HepG2 (cell line): ENCODE measurements around the gene PSD. TPM values are rescaled to one million over a fixed set of nuclear protein-coding genes. Genes with fewer than 3 reads are reported as not detected.

Source experiments
- ATAC-seq: fragments of 200-7000 bp; cut with Tn5 transposase; 3 replicates; pipeline ENCODE4 v1.9.1; 2020; ENCODE audit warnings: mild to moderate bottlenecking, moderate library complexity
- BruUV-seq: library from RNA; stranded (reverse); fragments of 400-500 nt; replicated peaks from 2 replicates; lab custom pipeline; 2021; lab: Mats Ljungman, UMichigan
- CTCF ChIA-PET: fragments of 300-600 bp; formaldehyde crosslinking; extraction: SDS; loops from one replicate; lab custom pipeline; 2021; ENCODE audit warnings: low total read pairs, inconsistent platforms, low intra/inter-chr PET ratio; lab: Yijun Ruan, JAX
- POLR2A ChIA-PET: fragments of 350-600 bp; sonication (Branson Sonifier 250); formaldehyde crosslinking; loops from one replicate; lab custom pipeline; 2020; ENCODE audit warnings: antibody characterized with exemption, inconsistent platforms; lab: Yijun Ruan, JAX
- DNase-seq: peaks from one replicate; pipeline ENCODE4 v3.0.0-alpha.2; 2015; ENCODE audit warnings: low spot score
- FAIRE-seq: peaks from 3 replicates; lab custom pipeline; 2011; peaks lifted over from hg19 to GRCh38; lab: Jason Lieb, UNC
- H2AFZ ChIP-seq: one replicate; pipeline ENCODE4 v1.6.1; 2011; ENCODE audit warnings: low read length, inconsistent platforms
- H3K27ac ChIP-seq: fragments of 300-600 bp; 3 replicates; pipeline ENCODE4 v1.8.0; 2011; ENCODE audit warnings: mixed run types, mild to moderate bottlenecking, mixed read lengths, low read length, inconsistent platforms; ENCODE audit not compliant: insufficient read depth; ENCODE audit errors: extremely low read length
- H3K27me3 ChIP-seq, 2 experiments: fragments of 200-600 bp in 1 of 2; 2 replicates in 1 of 2; 3 replicates in 1 of 2; pipeline versions ENCODE4 v1.6.0 to v1.8.0; 2011; ENCODE audit warnings: low read length in 2 of 2, mild to moderate bottlenecking in 2 of 2, moderate library complexity in 2 of 2, inconsistent platforms in 1 of 2; ENCODE audit not compliant: insufficient read depth in 2 of 2, control insufficient read depth in 1 of 2
- H3K36me3 ChIP-seq, 2 experiments: fragments of 200-600 bp in 1 of 2; replicated peaks in 1 of 2; 2 replicates in 1 of 2; 3 replicates in 1 of 2; pipeline versions ENCODE4 v1.5.1 to v1.8.0; 2011; ENCODE audit warnings: low read length in 2 of 2, inconsistent platforms in 1 of 2; ENCODE audit not compliant: insufficient read depth in 2 of 2, control insufficient read depth in 1 of 2
- H3K4me1 ChIP-seq: 2 replicates; pipeline ENCODE4 v1.5.1; 2012; ENCODE audit warnings: low read length, inconsistent platforms; ENCODE audit not compliant: insufficient read depth
- H3K4me2 ChIP-seq: 2 replicates; pipeline ENCODE4 v1.6.0; 2011; ENCODE audit warnings: low read depth, low read length, inconsistent platforms
- H3K4me3 ChIP-seq, 3 experiments: fragments of 200-600 bp in 1 of 3; sonication (generic), shearing (Covaris generic) in 1 of 3; replicated peaks in 1 of 3; 2 replicates each; pipeline ENCODE4 v1.5.1; 2011 to 2016; ENCODE audit warnings: low read length in 3 of 3, inconsistent platforms in 2 of 3, low read depth in 2 of 3, mild to moderate bottlenecking in 2 of 3, control low read depth in 1 of 3, mixed read lengths in 1 of 3; ENCODE audit not compliant: insufficient read depth in 1 of 3
- H3K79me2 ChIP-seq: one replicate; pipeline ENCODE4 v1.6.1; 2011; ENCODE audit warnings: low read length, inconsistent platforms; ENCODE audit not compliant: insufficient read depth
- H3K9ac ChIP-seq: 2 replicates; pipeline ENCODE4 v1.6.0; 2011; ENCODE audit warnings: mild to moderate bottlenecking, low read depth, low read length, inconsistent platforms; ENCODE audit not compliant: insufficient read depth
- H3K9me3 ChIP-seq: 2 replicates; pipeline ENCODE4 v1.5.1; 2012; ENCODE audit warnings: mild to moderate bottlenecking, low read length
- H4K20me1 ChIP-seq: 2 replicates; pipeline ENCODE4 v1.6.0; 2011; ENCODE audit warnings: inconsistent platforms, mild to moderate bottlenecking, low read length, moderate library complexity; ENCODE audit not compliant: insufficient read depth
- HNF4A ChIP-seq: sonication (generic); formaldehyde crosslinking; IDR thresholded peaks from 2 replicates; pipeline ENCODE4 v1.4.0; 2020; ENCODE audit warnings: missing genetic modification reagents
- HNF4G ChIP-seq, 2 experiments: sonication (generic) in 1 of 2; formaldehyde crosslinking in 1 of 2; IDR thresholded peaks; 2 replicates each; pipeline versions ENCODE4 v1.4.0 to v1.6.1; 2011 to 2020; ENCODE audit warnings: borderline replicate concordance in 2 of 2, low read depth in 2 of 2, mild to moderate bottlenecking in 2 of 2, low read length in 1 of 2, missing genetic modification reagents in 1 of 2, moderate library complexity in 1 of 2
- HNRNPUL1 ChIP-seq: fragments of 200-400 bp; formaldehyde crosslinking; IDR thresholded peaks from 2 replicates; pipeline ENCODE4 v1.6.1; 2017; ENCODE audit warnings: low read depth, mild to moderate bottlenecking, low read length, moderate library complexity
- KDM3A ChIP-seq: IDR thresholded peaks from 2 replicates; pipeline ENCODE4 v1.6.1; 2018; ENCODE audit warnings: low read depth, missing compliant biosample characterization
- NCOR1 ChIP-seq: fragments of 200-600 bp; sonication (generic); IDR thresholded peaks from 2 replicates; pipeline ENCODE4 v1.7.0; 2017; ENCODE audit warnings: antibody characterized with exemption, low read length, borderline replicate concordance
- NFE2 ChIP-seq: sonication (generic); formaldehyde crosslinking; IDR thresholded peaks from 2 replicates; pipeline ENCODE4 v1.4.0; 2020; ENCODE audit warnings: missing genetic modification reagents
- PITX1 ChIP-seq: sonication (generic); formaldehyde crosslinking; IDR thresholded peaks from 2 replicates; pipeline ENCODE4 v1.5.1; 2020; ENCODE audit warnings: mild to moderate bottlenecking, missing genetic modification reagents
- RBM22 ChIP-seq: fragments of 200-400 bp; formaldehyde crosslinking; optimal IDR thresholded peaks from 2 replicates; pipeline ENCODE3; 2017; ENCODE audit warnings: mild to moderate bottlenecking, low read length, moderate library complexity
- TAF15 ChIP-seq: fragments of 200-400 bp; formaldehyde crosslinking; IDR thresholded peaks from one replicate; pipeline ENCODE4 v1.6.1; 2018; ENCODE audit warnings: mild to moderate bottlenecking, low read depth, low read length; ENCODE audit not compliant: poor library complexity, severe bottlenecking
- WIZ ChIP-seq: sonication (generic); formaldehyde crosslinking; IDR thresholded peaks from 2 replicates; pipeline ENCODE4 v1.5.1; 2020; ENCODE audit warnings: mild to moderate bottlenecking, missing genetic modification reagents
- YY1 ChIP-seq: IDR thresholded peaks from 2 replicates; pipeline ENCODE4 v1.6.1; 2011; ENCODE audit warnings: low read length, low read depth, moderate library complexity, mild to moderate bottlenecking; ENCODE audit not compliant: insufficient read depth, insufficient replicate concordance
- ZBTB3 ChIP-seq: sonication (generic); formaldehyde crosslinking; IDR thresholded peaks from 2 replicates; pipeline ENCODE4 v1.4.0; 2020; ENCODE audit warnings: low read depth, mild to moderate bottlenecking, moderate library complexity, missing genetic modification reagents, borderline replicate concordance
- ZBTB42 ChIP-seq: sonication (generic); formaldehyde crosslinking; IDR thresholded peaks from 2 replicates; pipeline ENCODE4 v1.5.0; 2020; ENCODE audit warnings: mild to moderate bottlenecking, missing genetic modification reagents
- ZNF225 ChIP-seq: sonication (generic); formaldehyde crosslinking; IDR thresholded peaks from 2 replicates; pipeline ENCODE4 v1.4.0; 2020; ENCODE audit warnings: mild to moderate bottlenecking, missing genetic modification reagents
- ZNF282 ChIP-seq: fragments of 450-650 bp; IDR thresholded peaks from 2 replicates; pipeline ENCODE4 v1.6.1; 2018; ENCODE audit not compliant: partially characterized antibody
- ZNF484 ChIP-seq: sonication (generic); formaldehyde crosslinking; IDR thresholded peaks from 2 replicates; pipeline ENCODE4 v1.5.1; 2020; ENCODE audit warnings: mild to moderate bottlenecking, low read depth, missing genetic modification reagents, borderline replicate concordance
- ZNF749 ChIP-seq: sonication (generic); formaldehyde crosslinking; IDR thresholded peaks from 2 replicates; pipeline ENCODE4 v1.8.0; 2022; ENCODE audit warnings: mild to moderate bottlenecking, missing genetic modification reagents, moderate library complexity, borderline replicate concordance
- ZNF879 ChIP-seq: sonication (generic); formaldehyde crosslinking; IDR thresholded peaks from 2 replicates; pipeline ENCODE4 v1.8.1; 2023; ENCODE audit warnings: missing genetic modification reagents
- WGBS: methylation state at CpG from one replicate; pipeline ENCODE4 v1.1.6; 2017; ENCODE audit warnings: low lambda C conversion rate; 5-methylcytosine and 5-hydroxymethylcytosine counted together
- in situ Hi-C: cut with HindIII; loops from 2 replicates; pipeline ENCODE4 v1.10.0; 2017; ENCODE audit warnings: low pct_unique_long_range_greater_than_20kb; ENCODE audit not compliant: extremely low pct_ligation_motif_present
- intact Hi-C: fragments of 100-400 bp; cut with micrococcal nuclease; formaldehyde crosslinking; loops from one replicate; pipeline ENCODE4 v1.10.0; 2022; ENCODE audit not compliant: unreplicated experiment
- polyA plus RNA-seq, 8 experiments: library from polyadenylated mRNA; depleted of rRNA in 3 of 8; stranded (reverse) in 7 of 8; unstranded in 1 of 8; fragments of >200 nt; fragmentation: Illumina TruSeq in 4 of 8; extraction: Trizol in 4 of 8; gene quantifications; 2 replicates each; pipeline versions ENCODE4 v1.2.1 to v1.2.3, GENCODE V29; 2011 to 2016; ENCODE audit warnings: low read depth in 4 of 8, missing spikeins in 1 of 8, mixed read lengths in 1 of 8; ENCODE audit not compliant: insufficient read depth in 1 of 8
- total RNA-seq, 5 experiments: library from RNA; depleted of rRNA; stranded (reverse); fragments of >200 nt; fragmentation: Illumina TruSeq; extraction: Trizol; gene quantifications; 2 replicates each; pipeline ENCODE4 v1.2.3, GENCODE V29; 2016; ENCODE audit warnings: low read depth in 1 of 5
- TF ChIP-seq, protein P1 (sequence below): sonication (generic); formaldehyde crosslinking; IDR thresholded peaks from 2 replicates; pipeline ENCODE4 v1.9.0; 2021; ENCODE audit warnings: missing genetic modification reagents, borderline replicate concordance

The PSD gene
- total and polyA plus RNA-seq, 2 of the 13 experiments (the other 11 are each of a cell fraction or from before 2014, with no cell fraction given): 0.35 to 0.58 TPM

DNA sequence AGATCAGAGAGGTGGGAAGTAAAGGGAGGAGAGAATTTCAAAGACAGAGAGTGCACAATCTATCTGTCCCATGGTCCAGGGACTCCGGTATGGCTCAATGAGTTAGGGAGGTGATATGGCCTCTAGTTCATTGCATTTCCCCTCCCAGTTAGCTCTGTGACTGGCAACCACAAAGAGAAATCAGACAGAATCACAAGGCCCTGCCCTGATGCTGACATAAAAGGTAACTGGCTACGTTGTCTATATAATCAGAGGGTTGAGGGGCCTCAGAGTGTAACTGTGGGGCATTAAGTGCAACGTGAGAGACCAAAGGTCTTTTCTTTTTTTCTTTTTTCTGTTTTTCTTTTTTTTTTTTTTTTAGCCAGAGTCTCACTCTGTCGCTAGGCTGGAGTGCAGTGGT is 40.1 kb upstream of the PSD start:
- CTCF ChIA-PET: no interaction called here
- 24% methylated on average over 4 of the region's 4 CpGs for WGBS
- Histone ChIP-seq H4K20me1 (no peaks in the 10 kb centered on the region), H3K4me3 (no peak overlapping the region), H3K4me2 (peak overlapping the region; percentile 48; the same call in 1 of the 2 replicates), H3K79me2 (no peaks in the 10 kb centered on the region), H3K27me3 (no peaks in the 10 kb centered on the region), H3K36me3 (0 out of 5 replicates have a peak, but pooled peaks cover 0 to 1% of the 10 kb centered on the region in 2 experiments), H3K27ac (peak overlapping the region; percentile 33), H3K9me3 (no peaks in the 10 kb centered on the region), H3K4me1 (peaks cover 51% of the 10 kb centered on the region), H2AFZ (no peak overlapping the region), H3K9ac (no peak overlapping the region)
- POLR2A ChIA-PET: interaction anchor here (1.1 to 1.9 kb wide), 2 partner anchors 8 to 18 kb away, joined by 4 to 8 read pairs; no protein-coding TSS in a partner anchor
- no peak for ATAC-seq
- no peak for DNase-seq
- in situ Hi-C loops: no loop called here
- BruUV-seq: no TSS peak
- TF ChIP-seq ZNF225 (CRISPR knock-in tag) (no peak), WIZ (CRISPR knock-in tag) (no peak), ZNF484 (CRISPR knock-in tag) (no peak), HNF4G (IDR thresholded peaks at IDR 0.05; ENCODE audit: borderline replicate concordance, low read depth, low read length) (0 out of 2 replicates have a peak, but pooled peaks have one; percentile 8), HNF4G (CRISPR knock-in tag; IDR thresholded peaks at IDR 0.05; ENCODE audit: borderline replicate concordance, low read depth) (no peak), NFE2 (CRISPR knock-in tag) (no peak), TAF15 (no peak), ZNF282 (no peak), ZNF879 (CRISPR knock-in tag) (no peak), KDM3A (CRISPR knock-in tag) (no peak), PITX1 (CRISPR knock-in tag) (no peak), NCOR1 (0 out of 2 replicates have a peak, but pooled peaks have one; percentile 40), ZNF749 (CRISPR knock-in tag) (no peak), HNRNPUL1 (no peak), RBM22 (no peak), YY1 (no peak), HNF4A (CRISPR knock-in tag) (peak; percentile 22; the same call in 1 of the 2 replicates), ZBTB3 (CRISPR knock-in tag) (no peak), ZBTB42 (CRISPR knock-in tag) (no peak)
- TF ChIP-seq, protein P1, sequence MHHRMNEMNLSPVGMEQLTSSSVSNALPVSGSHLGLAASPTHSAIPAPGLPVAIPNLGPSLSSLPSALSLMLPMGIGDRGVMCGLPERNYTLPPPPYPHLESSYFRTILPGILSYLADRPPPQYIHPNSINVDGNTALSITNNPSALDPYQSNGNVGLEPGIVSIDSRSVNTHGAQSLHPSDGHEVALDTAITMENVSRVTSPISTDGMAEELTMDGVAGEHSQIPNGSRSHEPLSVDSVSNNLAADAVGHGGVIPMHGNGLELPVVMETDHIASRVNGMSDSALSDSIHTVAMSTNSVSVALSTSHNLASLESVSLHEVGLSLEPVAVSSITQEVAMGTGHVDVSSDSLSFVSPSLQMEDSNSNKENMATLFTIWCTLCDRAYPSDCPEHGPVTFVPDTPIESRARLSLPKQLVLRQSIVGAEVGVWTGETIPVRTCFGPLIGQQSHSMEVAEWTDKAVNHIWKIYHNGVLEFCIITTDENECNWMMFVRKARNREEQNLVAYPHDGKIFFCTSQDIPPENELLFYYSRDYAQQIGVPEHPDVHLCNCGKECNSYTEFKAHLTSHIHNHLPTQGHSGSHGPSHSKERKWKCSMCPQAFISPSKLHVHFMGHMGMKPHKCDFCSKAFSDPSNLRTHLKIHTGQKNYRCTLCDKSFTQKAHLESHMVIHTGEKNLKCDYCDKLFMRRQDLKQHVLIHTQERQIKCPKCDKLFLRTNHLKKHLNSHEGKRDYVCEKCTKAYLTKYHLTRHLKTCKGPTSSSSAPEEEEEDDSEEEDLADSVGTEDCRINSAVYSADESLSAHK (CRISPR knock-in tag): no peak
- intact Hi-C loops: no loop called here
- no peak for FAIRE-seq
